Omental fat pad (tissue), 4 donors: ENCODE results near the gene SLC12A3. TPM values are rescaled to one million over a fixed set of nuclear protein-coding genes. Genes with fewer than 3 reads are reported as not detected.

Experiments
- ATAC-seq: fragments of 150-250 bp; one replicate; pipeline ENCODE4 v1.9.1; 2016; ENCODE audit warnings: mild to moderate bottlenecking, moderate library complexity; ENCODE audit not compliant: low FRiP score
- DNase-seq: peaks from one replicate; pipeline ENCODE4 v3.0.0-alpha.2; 2019; ENCODE audit warnings: low spot score
- total RNA-seq, 4 donors: library from RNA; depleted of rRNA; stranded (reverse); fragments of >200 nt; gene quantifications; one replicate each; pipeline ENCODE4 v1.1.0, GENCODE V29; 2016
- TF ChIP-seq, protein P1 (sequence below), 3 donors: fragments of 450-650 bp; IDR thresholded peaks; one replicate each; pipeline ENCODE4 v1.5.1; 2016 to 2017; ENCODE audit warnings: antibody characterized with exemption in 3 of 3, mild to moderate bottlenecking in 3 of 3, moderate library complexity in 2 of 3

SLC12A3 gene
- total RNA-seq, 4 donors from 2014 or later = not detected

DNA sequence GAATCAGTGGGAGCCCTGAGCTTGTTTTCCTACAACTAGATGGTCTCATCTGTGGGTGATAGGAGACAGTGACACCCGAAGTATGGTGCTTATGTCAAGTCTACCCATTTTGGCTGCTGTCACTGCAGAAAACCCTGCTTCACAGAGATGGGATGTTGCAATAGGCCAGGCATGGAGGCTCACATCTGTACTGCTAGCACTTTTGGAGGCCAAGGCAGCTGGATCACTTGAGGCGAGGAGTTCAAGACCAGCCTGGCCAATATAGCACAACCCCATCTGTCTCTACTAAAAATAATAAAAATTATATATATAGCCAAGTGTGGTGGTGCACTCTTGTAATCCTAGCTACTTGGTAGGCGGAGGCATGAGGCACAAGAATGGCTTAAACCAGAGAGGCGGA, 64.6 kb downstream of the SLC12A3 start:
- TF ChIP-seq, protein P1, sequence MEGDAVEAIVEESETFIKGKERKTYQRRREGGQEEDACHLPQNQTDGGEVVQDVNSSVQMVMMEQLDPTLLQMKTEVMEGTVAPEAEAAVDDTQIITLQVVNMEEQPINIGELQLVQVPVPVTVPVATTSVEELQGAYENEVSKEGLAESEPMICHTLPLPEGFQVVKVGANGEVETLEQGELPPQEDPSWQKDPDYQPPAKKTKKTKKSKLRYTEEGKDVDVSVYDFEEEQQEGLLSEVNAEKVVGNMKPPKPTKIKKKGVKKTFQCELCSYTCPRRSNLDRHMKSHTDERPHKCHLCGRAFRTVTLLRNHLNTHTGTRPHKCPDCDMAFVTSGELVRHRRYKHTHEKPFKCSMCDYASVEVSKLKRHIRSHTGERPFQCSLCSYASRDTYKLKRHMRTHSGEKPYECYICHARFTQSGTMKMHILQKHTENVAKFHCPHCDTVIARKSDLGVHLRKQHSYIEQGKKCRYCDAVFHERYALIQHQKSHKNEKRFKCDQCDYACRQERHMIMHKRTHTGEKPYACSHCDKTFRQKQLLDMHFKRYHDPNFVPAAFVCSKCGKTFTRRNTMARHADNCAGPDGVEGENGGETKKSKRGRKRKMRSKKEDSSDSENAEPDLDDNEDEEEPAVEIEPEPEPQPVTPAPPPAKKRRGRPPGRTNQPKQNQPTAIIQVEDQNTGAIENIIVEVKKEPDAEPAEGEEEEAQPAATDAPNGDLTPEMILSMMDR (IDR thresholded peaks at IDR 0.05) = no peak
- DNase-seq (no peak), ATAC-seq (no peak)

DNA sequence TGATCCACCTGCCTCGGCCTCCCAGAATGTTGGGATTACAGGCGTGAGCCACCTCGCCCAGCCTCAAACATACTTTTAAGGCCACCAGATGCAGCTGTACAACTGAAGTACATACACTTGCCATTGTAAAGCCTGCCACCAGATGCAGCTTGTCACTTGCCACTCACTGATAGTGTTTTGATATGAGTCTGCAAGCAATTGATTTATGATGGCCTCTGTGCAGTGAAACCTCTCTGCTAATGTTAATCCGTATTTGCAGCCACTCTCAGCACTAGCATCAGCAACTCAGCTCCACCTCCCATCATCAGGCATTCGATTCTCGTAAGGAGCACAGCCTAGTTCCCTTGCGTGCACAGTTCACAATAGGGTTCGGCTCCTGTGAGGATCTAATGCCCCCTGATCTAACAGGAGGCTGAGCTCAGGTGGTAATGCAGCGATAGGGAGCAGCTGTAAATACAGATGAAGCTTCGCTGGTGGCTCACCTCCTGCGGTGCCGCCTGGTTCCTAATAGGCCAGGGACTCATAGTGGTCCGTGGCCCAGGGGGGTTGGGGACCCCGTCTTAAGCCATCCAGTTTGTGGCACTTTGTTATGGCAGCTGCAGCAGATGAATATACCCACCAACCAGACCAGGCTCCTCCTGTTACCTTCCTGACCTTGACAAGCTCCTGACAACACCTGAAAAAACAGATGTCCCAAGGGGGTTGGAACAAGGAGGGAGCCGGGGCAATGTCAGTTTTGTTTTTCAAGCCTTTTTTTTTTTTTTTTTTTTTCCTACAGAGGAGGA, 65.7 kb downstream of the SLC12A3 start:
- DNase-seq = no peak
- ATAC-seq = no peak
- TF ChIP-seq, protein P1 (IDR thresholded peaks at IDR 0.05) = no peak

DNA sequence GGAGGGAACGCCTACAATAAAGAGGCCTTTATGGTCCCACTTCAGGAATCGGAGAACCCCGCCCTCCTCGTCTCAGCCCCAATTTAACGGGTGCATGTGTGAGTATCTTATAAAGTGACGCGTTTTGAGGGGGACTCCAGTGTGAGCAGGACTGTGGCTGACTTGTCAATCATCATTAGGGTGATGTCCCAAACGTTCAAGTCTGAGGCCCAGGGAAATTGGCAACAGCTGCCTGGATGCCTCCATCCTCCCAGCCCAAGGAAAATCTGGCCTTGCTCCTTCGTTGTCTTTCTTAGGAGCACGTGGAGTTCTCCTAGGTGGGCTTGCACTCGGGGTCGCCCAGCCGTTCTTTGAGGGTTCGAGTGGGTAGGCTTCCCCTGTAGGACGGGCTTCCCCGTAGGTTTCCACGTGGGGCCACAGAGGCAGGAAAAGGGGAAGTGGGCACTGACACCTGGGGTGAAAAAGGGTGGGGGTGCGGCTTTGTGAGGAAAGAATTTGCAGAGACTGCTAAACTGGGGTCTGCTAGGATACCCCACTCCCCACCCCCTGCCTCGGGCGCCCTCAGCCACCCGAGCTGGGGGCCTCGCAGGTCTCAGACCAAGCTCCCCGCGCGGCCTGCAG, 66.4 kb downstream of the SLC12A3 start:
- DNase-seq = no peak
- ATAC-seq = peak; percentile 13
- TF ChIP-seq, protein P1 (IDR thresholded peaks at IDR 0.05) = no peak

DNA sequence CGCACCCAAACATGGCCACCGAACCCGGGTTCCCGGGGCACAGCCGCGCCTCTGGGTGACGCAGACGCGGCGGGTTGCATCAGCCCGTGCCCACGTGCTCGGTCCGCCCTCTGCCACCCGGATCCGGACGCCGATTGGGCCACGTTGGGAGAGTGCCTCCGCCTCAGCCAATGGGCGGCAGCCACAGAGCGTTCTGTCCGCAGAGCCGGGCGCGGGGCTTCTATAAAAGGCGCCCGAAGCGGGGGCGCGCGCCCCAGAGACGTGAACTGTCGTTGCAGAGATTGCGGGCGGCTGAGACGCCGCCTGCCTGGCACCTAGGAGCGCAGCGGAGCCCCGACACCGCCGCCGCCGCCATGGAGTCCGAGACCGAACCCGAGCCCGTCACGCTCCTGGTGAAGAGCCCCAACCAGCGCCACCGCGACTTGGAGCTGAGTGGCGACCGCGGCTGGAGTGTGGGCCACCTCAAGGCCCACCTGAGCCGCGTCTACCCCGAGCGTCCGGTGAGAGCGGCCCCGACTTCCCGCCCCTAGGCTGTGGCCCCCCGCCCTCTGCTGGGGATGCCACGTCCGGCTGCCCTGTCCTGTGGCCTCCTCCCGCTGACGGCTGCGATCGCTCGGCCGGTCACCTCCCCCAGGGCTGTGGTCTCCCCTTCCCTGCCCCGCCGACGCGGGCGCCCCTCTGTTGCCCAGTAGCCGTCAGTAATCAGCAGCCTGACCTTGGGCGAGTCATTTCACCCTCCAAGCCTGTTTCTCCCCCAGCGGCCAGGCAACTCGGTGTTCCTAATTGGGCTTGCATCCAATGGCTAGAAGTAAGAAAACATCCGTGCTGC, 67.1 kb downstream of the SLC12A3 start, which contains the start of gene HERPUD1:
Gene HERPUD1 (plus strand): TSS at position 251 of the 829 bp plus-strand sequence. CDS start 103 bp downstream, at position 354.
- TF ChIP-seq, protein P1 (IDR thresholded peaks at IDR 0.05) = no peak
- peak; percentile 96 for ATAC-seq

DNA sequence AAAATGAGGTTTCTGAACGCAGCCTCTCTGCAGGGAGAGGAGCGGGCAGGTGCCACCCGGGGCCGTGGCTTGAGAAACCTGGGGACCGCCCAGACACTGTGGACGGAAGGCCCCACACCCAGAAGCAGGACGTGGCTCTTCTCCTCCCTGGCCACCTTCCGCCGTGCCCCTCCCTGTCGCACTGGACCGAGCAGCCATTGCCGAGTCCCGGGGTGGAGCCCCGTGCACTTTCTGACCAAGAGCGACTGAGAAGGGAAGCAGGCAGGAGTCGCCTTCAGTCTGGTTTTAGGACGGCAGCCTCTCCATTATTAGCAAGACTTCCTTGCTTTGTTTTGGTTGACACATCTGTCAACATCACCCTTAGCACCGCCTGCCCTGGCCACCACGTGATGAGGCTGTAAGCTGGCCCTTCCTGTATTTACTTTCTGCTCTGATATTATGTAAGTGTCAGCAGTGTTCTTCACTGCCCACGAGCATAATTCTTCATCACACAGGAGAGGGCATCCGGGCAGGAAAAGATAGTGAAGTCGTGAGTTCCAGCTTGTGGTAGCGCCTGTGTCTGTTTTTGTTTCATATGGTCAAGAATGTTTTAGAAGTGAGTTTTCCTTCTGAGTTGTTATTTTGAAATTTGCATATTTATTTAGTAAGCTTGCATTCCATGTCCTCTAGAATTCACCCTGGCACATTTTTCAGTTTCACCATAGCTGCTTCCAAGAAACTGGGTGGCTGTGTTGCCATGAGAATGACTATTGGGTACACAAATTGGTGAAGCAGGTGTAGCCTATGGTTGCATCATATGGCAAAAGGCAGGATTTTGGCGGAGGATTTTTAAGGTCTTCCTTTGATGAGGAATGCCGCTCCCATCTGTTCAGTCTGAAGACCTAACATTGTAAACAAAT, 68.0 kb downstream of the SLC12A3 start:
- DNase-seq = peak; percentile 58
- TF ChIP-seq, protein P1 (IDR thresholded peaks at IDR 0.05) = no peak
- ATAC-seq = peak; percentile 69

More for the DNA sequence above, 67.1 kb downstream of the SLC12A3 start, which contains the start of gene HERPUD1:
- DNase-seq = peak; percentile 82
